Measurements from ENCODE around the gene CD300LF. TPM values are rescaled to one million over a fixed set of nuclear protein-coding genes. Genes with fewer than 3 reads are reported as not detected.

CD300LF gene
- total RNA-seq, 1 experiment from 2014 or later, result not detected

GRCh38 chr17:74677558-74678466, 34.9 kb downstream of the CD300LF start:
- intact Hi-C loops (cut with micrococcal nuclease; ENCODE audit: unreplicated experiment), result no loop called here
- CTCF ChIA-PET, result no interaction called here
- no peaks in the 10 kb centered on the region for H3K4me1 Mint-ChIP-seq (ENCODE audit: low read depth, unreplicated experiment)
- no peak overlapping the region for H3K4me3 Mint-ChIP-seq (ENCODE audit: low read depth, unreplicated experiment)
- no peak for TF ChIP-seq CTCF (IDR thresholded peaks at IDR 0.05; ENCODE audit: unreplicated experiment)
- H3K9me3 Mint-ChIP-seq (ENCODE audit: low read depth, unreplicated experiment), result no peaks in the 10 kb centered on the region
- no TSS peak for BruUV-seq (replicated peaks)
- no peaks in the 10 kb centered on the region for H3K36me3 Mint-ChIP-seq (ENCODE audit: insufficient read depth, unreplicated experiment)
- no peak for DNase-seq
- no peak overlapping the region for H3K27ac Mint-ChIP-seq (ENCODE audit: unreplicated experiment)
- peaks cover 92% of the 10 kb centered on the region for H3K27me3 Mint-ChIP-seq (ENCODE audit: unreplicated experiment)

- Mint-ChIP-seq H3K27ac (ENCODE audit: unreplicated experiment) (no peak overlapping the region), H3K36me3 (ENCODE audit: insufficient read depth, unreplicated experiment) (no peaks in the 10 kb centered on the region), H3K4me1 (ENCODE audit: low read depth, unreplicated experiment) (no peaks in the 10 kb centered on the region), H3K27me3 (ENCODE audit: unreplicated experiment) (peaks cover 85% of the 10 kb centered on the region), H3K9me3 (ENCODE audit: low read depth, unreplicated experiment) (no peaks in the 10 kb centered on the region), H3K4me3 (ENCODE audit: low read depth, unreplicated experiment) (no peak overlapping the region)
- no peak for TF ChIP-seq CTCF (IDR thresholded peaks at IDR 0.05; ENCODE audit: unreplicated experiment)
- intact Hi-C loops (cut with micrococcal nuclease; ENCODE audit: unreplicated experiment), result no loop called here
- CTCF ChIA-PET, result interaction anchor here (1.3 kb wide), 1 partner anchor 65 kb away, joined by 4 read pairs; the partner anchor contains the start of gene RAB37
- DNase-seq, result peak; percentile 15
- no TSS peak for BruUV-seq (replicated peaks)
These were observed 41.5 kb downstream of the CD300LF start for GRCh38 chr17:74671031-74671771.

- DNase-seq, result no peak
- no peak overlapping the region for H3K4me3 Mint-ChIP-seq (ENCODE audit: low read depth, unreplicated experiment)
- CTCF ChIA-PET, result no interaction called here
- H3K4me1 Mint-ChIP-seq (ENCODE audit: low read depth, unreplicated experiment), result no peaks in the 10 kb centered on the region
- BruUV-seq (replicated peaks), result no TSS peak
- H3K9me3 Mint-ChIP-seq (ENCODE audit: low read depth, unreplicated experiment), result no peaks in the 10 kb centered on the region
- peaks cover 82% of the 10 kb centered on the region for H3K27me3 Mint-ChIP-seq (ENCODE audit: unreplicated experiment)
- intact Hi-C loops (cut with micrococcal nuclease; ENCODE audit: unreplicated experiment), result no loop called here
- H3K36me3 Mint-ChIP-seq (ENCODE audit: insufficient read depth, unreplicated experiment), result no peaks in the 10 kb centered on the region
- TF ChIP-seq CTCF (IDR thresholded peaks at IDR 0.05; ENCODE audit: unreplicated experiment), result no peak
- no peak overlapping the region for H3K27ac Mint-ChIP-seq (ENCODE audit: unreplicated experiment)
These were observed 42.4 kb downstream of the CD300LF start for GRCh38 chr17:74670329-74670728.

GRCh38 chr17:74663561-74663960, 49.2 kb downstream of the CD300LF start:
- H3K4me3 Mint-ChIP-seq (ENCODE audit: low read depth, unreplicated experiment), result no peak overlapping the region
- peaks cover 91% of the 10 kb centered on the region for H3K27me3 Mint-ChIP-seq (ENCODE audit: unreplicated experiment)
- CTCF ChIA-PET, result no interaction called here
- BruUV-seq (replicated peaks), result no TSS peak
- no peaks in the 10 kb centered on the region for H3K36me3 Mint-ChIP-seq (ENCODE audit: insufficient read depth, unreplicated experiment)
- no peak overlapping the region for H3K27ac Mint-ChIP-seq (ENCODE audit: unreplicated experiment)
- intact Hi-C loops (cut with micrococcal nuclease; ENCODE audit: unreplicated experiment), result no loop called here
- no peaks in the 10 kb centered on the region for H3K9me3 Mint-ChIP-seq (ENCODE audit: low read depth, unreplicated experiment)
- DNase-seq, result no peak
- TF ChIP-seq CTCF (IDR thresholded peaks at IDR 0.05; ENCODE audit: unreplicated experiment), result no peak
- H3K4me1 Mint-ChIP-seq (ENCODE audit: low read depth, unreplicated experiment), result no peaks in the 10 kb centered on the region
